ENCODE measurements around the gene ADAT3. TPM values are rescaled to one million over a fixed set of nuclear protein-coding genes. Genes with fewer than 3 reads are reported as not detected.

Gene ADAT3
- total and polyA plus RNA-seq, 2 of the 4 experiments (the other 2 are of a cell fraction), result 0.36 to 2.8 TPM

DNA sequence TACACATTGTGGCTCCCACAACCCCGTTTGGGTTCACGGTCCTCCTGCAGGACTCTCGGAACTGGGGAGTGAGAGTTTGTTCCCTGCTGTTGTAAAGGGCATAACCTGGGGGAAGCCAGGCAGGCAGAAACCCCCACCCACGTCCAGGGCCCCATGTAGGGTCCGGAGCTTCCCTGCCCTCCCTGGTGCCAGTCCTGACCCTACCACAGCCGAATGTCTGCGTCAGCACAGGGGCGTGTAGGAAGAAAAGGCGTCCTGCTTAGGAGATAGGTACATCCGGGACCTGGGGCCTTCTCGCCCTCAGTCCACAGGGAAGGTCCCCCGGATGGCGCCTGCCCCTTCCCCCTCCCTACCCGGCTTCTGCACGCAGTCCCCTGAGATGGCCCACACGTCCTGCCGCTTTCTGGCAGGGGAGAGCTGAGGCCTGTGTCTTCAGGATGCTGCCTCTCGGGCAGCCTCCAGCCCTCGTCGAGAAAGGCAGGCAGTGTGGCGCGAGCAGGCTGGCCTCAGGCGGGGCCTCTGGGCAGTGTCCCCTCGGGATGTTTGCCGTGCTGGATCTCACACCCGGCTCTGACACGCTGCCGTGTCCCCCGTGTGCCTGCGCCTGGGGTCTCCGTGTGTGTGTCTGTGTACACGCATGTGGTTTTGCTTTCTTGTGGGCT lies 54.9 kb downstream of the ADAT3 start:
- no peak overlapping the region for H3K18ac ChIP-seq (ENCODE audit: low read depth, low read length)
- H3K9me3 ChIP-seq (ENCODE audit: control insufficient read depth, insufficient read depth, low read length), result no peaks in the 10 kb centered on the region
- no peak overlapping the region for H3K23ac ChIP-seq (ENCODE audit: low read depth, low read length)
- no peak overlapping the region for H3K4me2 ChIP-seq (ENCODE audit: low read depth, low read length)
- H2AK9ac ChIP-seq (replicated peaks; ENCODE audit: low read depth, low read length, poor library complexity), result no peak overlapping the region
- ATAC-seq (ENCODE audit: low read depth) (no peak), DNase-seq (no peak)
- no peak overlapping the region for H3K4ac ChIP-seq (ENCODE audit: low read depth, low read length)
- H3K4me1 ChIP-seq (ENCODE audit: control insufficient read depth, insufficient read depth, low read length), result no peaks in the 10 kb centered on the region
- POLR2A ChIA-PET (ENCODE audit: unreplicated experiment), result no interaction called here
- dilution Hi-C loops (cut with HindIII; ENCODE audit: low sequenced_read_pairs, unreplicated experiment), result no loop called here
- no peaks in the 10 kb centered on the region for H3K27me3 ChIP-seq (ENCODE audit: control insufficient read depth, insufficient read depth, low read length)
- no peak overlapping the region for H3K27ac ChIP-seq (ENCODE audit: insufficient read depth, low read length)
- no peak overlapping the region for H3K56ac ChIP-seq (ENCODE audit: extremely low read depth, insufficient read depth, low read length)
- peaks cover 6% of the 10 kb centered on the region; the same call in 1 of the 2 replicates for H3K9me1 ChIP-seq (ENCODE audit: insufficient read depth, low read length)
- no peak overlapping the region for H4K91ac ChIP-seq (ENCODE audit: insufficient read depth, low read depth, low read length)
- no peak overlapping the region for H2BK20ac ChIP-seq (ENCODE audit: low read depth, low read length)
- peaks cover 5% of the 10 kb centered on the region for H3K36me3 ChIP-seq (ENCODE audit: control insufficient read depth, insufficient read depth, low read length)
- H2BK5ac ChIP-seq (ENCODE audit: low read depth, low read length, poor library complexity, severe bottlenecking), result no peak overlapping the region
- no TSS peak for BruUV-seq (replicated peaks)
- peaks cover 77% of the 10 kb centered on the region for H4K20me1 ChIP-seq (ENCODE audit: insufficient read depth, low read length)
- no peak overlapping the region for H2BK120ac ChIP-seq (ENCODE audit: low read depth, low read length)
- H2BK15ac ChIP-seq (ENCODE audit: low read depth, low read length), result no peak overlapping the region
- no peak overlapping the region for H2AK5ac ChIP-seq (ENCODE audit: low read depth, low read length)
- H4K8ac ChIP-seq (ENCODE audit: low read depth in 2 of 2, low read length in 2 of 2), result no peak overlapping the region
- no peak overlapping the region for H2AFZ ChIP-seq (replicated peaks; ENCODE audit: low read length, poor library complexity)
- no peak overlapping the region for H3K9ac ChIP-seq (ENCODE audit: low read depth, low read length)
- H3K79me1 ChIP-seq (ENCODE audit: low read depth in 1 of 2, low read length in 2 of 2), result peaks cover 7 to 63% of the 10 kb centered on the region in 2 experiments
- no peak for TF ChIP-seq MAZ (IDR thresholded peaks at IDR 0.05; ENCODE audit: borderline replicate concordance, low read depth, low read length)
- TF ChIP-seq SMC3 (IDR thresholded peaks at IDR 0.05; ENCODE audit: low read depth, low read length), result no peak
- no peak for TF ChIP-seq RAD21 (IDR thresholded peaks at IDR 0.05; ENCODE audit: low read length)
- no peak for TF ChIP-seq MXI1 (IDR thresholded peaks at IDR 0.05; ENCODE audit: borderline replicate concordance, low read depth, low read length)
- TF ChIP-seq, protein P1, sequence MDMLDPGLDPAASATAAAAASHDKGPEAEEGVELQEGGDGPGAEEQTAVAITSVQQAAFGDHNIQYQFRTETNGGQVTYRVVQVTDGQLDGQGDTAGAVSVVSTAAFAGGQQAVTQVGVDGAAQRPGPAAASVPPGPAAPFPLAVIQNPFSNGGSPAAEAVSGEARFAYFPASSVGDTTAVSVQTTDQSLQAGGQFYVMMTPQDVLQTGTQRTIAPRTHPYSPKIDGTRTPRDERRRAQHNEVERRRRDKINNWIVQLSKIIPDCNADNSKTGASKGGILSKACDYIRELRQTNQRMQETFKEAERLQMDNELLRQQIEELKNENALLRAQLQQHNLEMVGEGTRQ (IDR thresholded peaks at IDR 0.05; ENCODE audit: low read depth, low read length), result no peak
- no peak for TF ChIP-seq RFX5 (IDR thresholded peaks at IDR 0.05; ENCODE audit: low read depth, low read length)
- no peak for TF ChIP-seq FOS (IDR thresholded peaks at IDR 0.05; ENCODE audit: low read depth, low read length)
- TF ChIP-seq MAFK (IDR thresholded peaks at IDR 0.05; ENCODE audit: low read depth, low read length), result no peak
- TF ChIP-seq CEBPB (IDR thresholded peaks at IDR 0.05; ENCODE audit: low read depth, low read length), result no peak
- TF ChIP-seq CHD1 (IDR thresholded peaks at IDR 0.05; ENCODE audit: low read depth, low read length), result no peak
- TF ChIP-seq POLR2A (IDR thresholded peaks at IDR 0.05; ENCODE audit: low read depth, low read length), result no peak
- TF ChIP-seq, protein P2, sequence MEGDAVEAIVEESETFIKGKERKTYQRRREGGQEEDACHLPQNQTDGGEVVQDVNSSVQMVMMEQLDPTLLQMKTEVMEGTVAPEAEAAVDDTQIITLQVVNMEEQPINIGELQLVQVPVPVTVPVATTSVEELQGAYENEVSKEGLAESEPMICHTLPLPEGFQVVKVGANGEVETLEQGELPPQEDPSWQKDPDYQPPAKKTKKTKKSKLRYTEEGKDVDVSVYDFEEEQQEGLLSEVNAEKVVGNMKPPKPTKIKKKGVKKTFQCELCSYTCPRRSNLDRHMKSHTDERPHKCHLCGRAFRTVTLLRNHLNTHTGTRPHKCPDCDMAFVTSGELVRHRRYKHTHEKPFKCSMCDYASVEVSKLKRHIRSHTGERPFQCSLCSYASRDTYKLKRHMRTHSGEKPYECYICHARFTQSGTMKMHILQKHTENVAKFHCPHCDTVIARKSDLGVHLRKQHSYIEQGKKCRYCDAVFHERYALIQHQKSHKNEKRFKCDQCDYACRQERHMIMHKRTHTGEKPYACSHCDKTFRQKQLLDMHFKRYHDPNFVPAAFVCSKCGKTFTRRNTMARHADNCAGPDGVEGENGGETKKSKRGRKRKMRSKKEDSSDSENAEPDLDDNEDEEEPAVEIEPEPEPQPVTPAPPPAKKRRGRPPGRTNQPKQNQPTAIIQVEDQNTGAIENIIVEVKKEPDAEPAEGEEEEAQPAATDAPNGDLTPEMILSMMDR (conservative IDR thresholded peaks at IDR 0.05; ENCODE audit: low read depth, low read length), result no peak
- no peak for TF ChIP-seq BHLHE40 (IDR thresholded peaks at IDR 0.05; ENCODE audit: low read depth, low read length)
- TF ChIP-seq RCOR1 (IDR thresholded peaks at IDR 0.05; ENCODE audit: insufficient replicate concordance, low read length), result no peak
- TF ChIP-seq, protein P3, sequence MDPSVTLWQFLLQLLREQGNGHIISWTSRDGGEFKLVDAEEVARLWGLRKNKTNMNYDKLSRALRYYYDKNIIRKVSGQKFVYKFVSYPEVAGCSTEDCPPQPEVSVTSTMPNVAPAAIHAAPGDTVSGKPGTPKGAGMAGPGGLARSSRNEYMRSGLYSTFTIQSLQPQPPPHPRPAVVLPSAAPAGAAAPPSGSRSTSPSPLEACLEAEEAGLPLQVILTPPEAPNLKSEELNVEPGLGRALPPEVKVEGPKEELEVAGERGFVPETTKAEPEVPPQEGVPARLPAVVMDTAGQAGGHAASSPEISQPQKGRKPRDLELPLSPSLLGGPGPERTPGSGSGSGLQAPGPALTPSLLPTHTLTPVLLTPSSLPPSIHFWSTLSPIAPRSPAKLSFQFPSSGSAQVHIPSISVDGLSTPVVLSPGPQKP (IDR thresholded peaks at IDR 0.05; ENCODE audit: borderline replicate concordance, low read depth, low read length), result no peak
- no peak for TF ChIP-seq NFE2L2 (IDR thresholded peaks at IDR 0.05; ENCODE audit: low read depth, low read length)
- intact Hi-C loops (cut with micrococcal nuclease), result no loop called here
- H3K14ac ChIP-seq (replicated peaks; ENCODE audit: low read depth, low read length), result no peak overlapping the region
- H3K4me3 ChIP-seq (ENCODE audit: insufficient read depth, low read depth, low read length), result no peak overlapping the region
- CTCF ChIA-PET, result no interaction called here
- in situ Hi-C loops (cut with MboI; ENCODE audit: low sequenced_read_pairs), result no loop called here
- H4K5ac ChIP-seq (ENCODE audit: low read depth, low read length), result no peak overlapping the region
- 93% methylated on average over 15 of the region's 32 CpGs; no CpG with 5 or more reads in 1 of the 2 experiments for WGBS, 2 experiments (ENCODE audit: extremely low coverage in 2 of 2, insufficient read length in 1 of 2)

Measured in IMR-90 (cell line).